IPS-18c (cell line): ENCODE data around the gene TLCD1.

Source experiments
- H3K4me3 ChIP-seq: 2 replicates; pipeline ENCODE4 v1.7.0; 2013; ENCODE audit warnings: low read depth, mild to moderate bottlenecking, low read length, moderate library complexity; ENCODE audit not compliant: insufficient read depth
- H3K9me3 ChIP-seq: one replicate; pipeline ENCODE4 v1.6.1; 2013; ENCODE audit warnings: mild to moderate bottlenecking, low read length, moderate library complexity; ENCODE audit not compliant: control insufficient read depth, insufficient read depth

TLCD1 gene

GRCh38 chr17:28705074-28705659 is 20.9 kb downstream of the TLCD1 start:
- no peaks in the 10 kb centered on the region for H3K9me3 ChIP-seq
- no peak overlapping the region for H3K4me3 ChIP-seq

- Histone ChIP-seq H3K4me3 (no peak overlapping the region), H3K9me3 (no peaks in the 10 kb centered on the region)
Measured at GRCh38 chr17:28704219-28704858, 21.7 kb downstream of the TLCD1 start.

- H3K9me3 ChIP-seq: no peaks in the 10 kb centered on the region
- H3K4me3 ChIP-seq: no peak overlapping the region
Measured at GRCh38 chr17:28703552-28704218, 22.3 kb downstream of the TLCD1 start.

- H3K9me3 ChIP-seq: no peaks in the 10 kb centered on the region
- H3K4me3 ChIP-seq: no peak overlapping the region
Measured at GRCh38 chr17:28702752-28703150, 23.3 kb downstream of the TLCD1 start.

- Histone ChIP-seq H3K4me3 (no peak overlapping the region), H3K9me3 (no peaks in the 10 kb centered on the region)
Measured at GRCh38 chr17:28702026-28702751, 23.8 kb downstream of the TLCD1 start.

GRCh38 chr17:28700830-28701492 is 25.1 kb downstream of the TLCD1 start:
- H3K4me3 ChIP-seq: no peak overlapping the region
- H3K9me3 ChIP-seq: no peaks in the 10 kb centered on the region

- Histone ChIP-seq H3K4me3 (no peak overlapping the region), H3K9me3 (no peaks in the 10 kb centered on the region)
Measured at GRCh38 chr17:28700278-28700677, 25.8 kb downstream of the TLCD1 start.

GRCh38 chr17:28698253-28698941 is 27.6 kb downstream of the TLCD1 start:
- no peaks in the 10 kb centered on the region for H3K9me3 ChIP-seq
- H3K4me3 ChIP-seq: no peak overlapping the region

GRCh38 chr17:28693869-28694268 is 32.2 kb downstream of the TLCD1 start:
- H3K9me3 ChIP-seq: no peaks in the 10 kb centered on the region
- H3K4me3 ChIP-seq: no peak overlapping the region

GRCh38 chr17:28689011-28689410 is 37.0 kb downstream of the TLCD1 start:
- Histone ChIP-seq H3K9me3 (no peaks in the 10 kb centered on the region), H3K4me3 (no peak overlapping the region)

- no peaks in the 10 kb centered on the region for H3K9me3 ChIP-seq
- no peak overlapping the region for H3K4me3 ChIP-seq
Measured at GRCh38 chr17:28688481-28688880, 37.6 kb downstream of the TLCD1 start.

GRCh38 chr17:28686296-28686695 is 39.7 kb downstream of the TLCD1 start:
- no peaks in the 10 kb centered on the region for H3K9me3 ChIP-seq
- H3K4me3 ChIP-seq: no peak overlapping the region

GRCh38 chr17:28685366-28685765 is 40.7 kb downstream of the TLCD1 start:
- no peak overlapping the region for H3K4me3 ChIP-seq
- no peaks in the 10 kb centered on the region for H3K9me3 ChIP-seq

GRCh38 chr17:28684963-28685362 is 41.1 kb downstream of the TLCD1 start:
- no peaks in the 10 kb centered on the region for H3K9me3 ChIP-seq
- no peak overlapping the region for H3K4me3 ChIP-seq

- Histone ChIP-seq H3K4me3 (no peak overlapping the region), H3K9me3 (no peaks in the 10 kb centered on the region)
Measured at GRCh38 chr17:28682655-28683054, 43.4 kb downstream of the TLCD1 start.

- H3K4me3 ChIP-seq: no peak overlapping the region
- H3K9me3 ChIP-seq: no peaks in the 10 kb centered on the region
Measured at GRCh38 chr17:28675980-28676379, 50.1 kb downstream of the TLCD1 start.

GRCh38 chr17:28675490-28675889 is 50.5 kb downstream of the TLCD1 start:
- no peaks in the 10 kb centered on the region for H3K9me3 ChIP-seq
- H3K4me3 ChIP-seq: no peak overlapping the region
